ENCODE data around the gene RPS14. TPM values are rescaled to one million over a fixed set of nuclear protein-coding genes. Genes with fewer than 3 reads are reported as not detected.

Gene RPS14
- polyA plus RNA-seq, 1 experiment, result 2,496 TPM

- Histone ChIP-seq H3K27me3 (ENCODE audit: control insufficient read depth, insufficient read depth, low read length) (no peaks in the 10 kb centered on the region), H3K4me3 (ENCODE audit: low read depth, low read length) (no peak overlapping the region), H3K36me3 (ENCODE audit: control insufficient read depth, insufficient read depth, low read length) (peaks cover 32% of the 10 kb centered on the region)
- ChIA-PET POLR2A (no interaction called here), CTCF (interaction anchor here (0.5 to 0.7 kb wide), 3 partner anchors 13 to 171 kb away, joined by 3 read pairs; no protein-coding TSS in a partner anchor)
- no peak for DNase-seq (ENCODE audit: low read depth)
- TF ChIP-seq CTCF (IDR thresholded peaks at IDR 0.05; ENCODE audit: insufficient read depth, low read depth, low read length), result no peak
These were observed 6.1 kb downstream of the RPS14 start for GRCh38 chr5:150443242-150444075.

- H3K36me3 ChIP-seq (ENCODE audit: control insufficient read depth, insufficient read depth, low read length), result peaks cover 32% of the 10 kb centered on the region
- no peak for TF ChIP-seq CTCF (IDR thresholded peaks at IDR 0.05; ENCODE audit: insufficient read depth, low read depth, low read length)
- no peak overlapping the region for H3K4me3 ChIP-seq (ENCODE audit: low read depth, low read length)
- POLR2A ChIA-PET, result no interaction called here
- no peaks in the 10 kb centered on the region for H3K27me3 ChIP-seq (ENCODE audit: control insufficient read depth, insufficient read depth, low read length)
- CTCF ChIA-PET, result interaction anchor here (0.6 to 0.9 kb wide), 2 partner anchors 46 to 170 kb away, joined by 3 read pairs; no protein-coding TSS in a partner anchor
- no peak for DNase-seq (ENCODE audit: low read depth)
These were observed 6.8 kb downstream of the RPS14 start for GRCh38 chr5:150442699-150443080.

- H3K36me3 ChIP-seq (ENCODE audit: control insufficient read depth, insufficient read depth, low read length), result peaks cover 30% of the 10 kb centered on the region
- H3K4me3 ChIP-seq (ENCODE audit: low read depth, low read length), result no peak overlapping the region
- no peak for TF ChIP-seq CTCF (IDR thresholded peaks at IDR 0.05; ENCODE audit: insufficient read depth, low read depth, low read length)
- CTCF ChIA-PET, result interaction anchor here (0.6 to 0.9 kb wide), 2 partner anchors 45 to 108 kb away, joined by 3 read pairs; no protein-coding TSS in a partner anchor
- H3K27me3 ChIP-seq (ENCODE audit: control insufficient read depth, insufficient read depth, low read length), result no peaks in the 10 kb centered on the region
- POLR2A ChIA-PET, result no interaction called here
- no peak for DNase-seq (ENCODE audit: low read depth)
These were observed 7.5 kb downstream of the RPS14 start for GRCh38 chr5:150441813-150442698.

GRCh38 chr5:150440948-150441812 is 8.4 kb downstream of the RPS14 start:
- peaks cover 23% of the 10 kb centered on the region for H3K36me3 ChIP-seq (ENCODE audit: control insufficient read depth, insufficient read depth, low read length)
- H3K27me3 ChIP-seq (ENCODE audit: control insufficient read depth, insufficient read depth, low read length), result no peaks in the 10 kb centered on the region
- no peak for DNase-seq (ENCODE audit: low read depth)
- TF ChIP-seq CTCF (IDR thresholded peaks at IDR 0.05; ENCODE audit: insufficient read depth, low read depth, low read length), result no peak
- H3K4me3 ChIP-seq (ENCODE audit: low read depth, low read length), result no peak overlapping the region
- POLR2A ChIA-PET, result no interaction called here
- CTCF ChIA-PET, result interaction anchor here (1.4 to 2.0 kb wide), 2 partner anchors 9 to 63 kb away, joined by 3 to 7 read pairs; partner anchors contain the start of gene RPS14

Data from BJ (cell line).